Transverse colon (tissue), 4 donors: ENCODE measurements around the gene PLEKHA1. TPM values are rescaled to one million over a fixed set of nuclear protein-coding genes. Genes with fewer than 3 reads are reported as not detected.

ENCODE experiments used
- DNase-seq: peaks from one replicate; pipeline ENCODE4 v3.0.0-alpha.2; 2019
- H3K27ac ChIP-seq, 4 donors: fragments of 200-600 bp; sonication (generic); 2 replicates each; pipeline ENCODE4 v1.5.1; 2016 to 2018; ENCODE audit warnings: inconsistent platforms in 4 of 4
- H3K27me3 ChIP-seq: fragments of 200-600 bp; sonication (generic); 2 replicates; pipeline ENCODE4 v1.5.1; 2017; ENCODE audit warnings: inconsistent platforms
- H3K36me3 ChIP-seq, 4 donors: fragments of 200-600 bp; sonication (generic); 2 replicates each; pipeline ENCODE4 v1.5.1; 2017 to 2019; ENCODE audit warnings: inconsistent platforms in 4 of 4
- H3K4me1 ChIP-seq, 4 donors: fragments of 200-600 bp; sonication (generic); 2 replicates each; pipeline ENCODE4 v1.5.1; 2017 to 2020; ENCODE audit warnings: inconsistent platforms in 4 of 4
- H3K4me3 ChIP-seq, 4 donors: fragments of 200-600 bp; sonication (generic); 1 replicate in 1 of 4; 2 replicates in 3 of 4; pipeline versions ENCODE4 v1.5.1 to v1.6.1; 2017 to 2019; ENCODE audit warnings: inconsistent platforms in 4 of 4
- H3K9me3 ChIP-seq, 2 donors: fragments of 200-600 bp; sonication (generic); 2 replicates each; pipeline ENCODE4 v1.5.1; 2017 to 2019; ENCODE audit warnings: inconsistent platforms in 2 of 2
- CTCF ChIP-seq, 5 experiments: fragments of 200-600 bp in 3 of 5; fragments of 450-650 bp in 2 of 5; sonication (generic) in 3 of 5; IDR thresholded peaks; 1 replicate in 2 of 5; 2 replicates in 3 of 5; pipeline ENCODE4 v1.5.1; 2016 to 2017; ENCODE audit warnings: antibody characterized with exemption in 5 of 5, inconsistent platforms in 3 of 5, mild to moderate bottlenecking in 2 of 5, moderate library complexity in 1 of 5
- EP300 ChIP-seq: sonication (generic); formaldehyde crosslinking; IDR thresholded peaks from one replicate; pipeline ENCODE4 v1.6.1; 2017; ENCODE audit warnings: antibody characterized with exemption, low read depth
- POLR2A ChIP-seq: fragments of 450-650 bp; IDR thresholded peaks from one replicate; pipeline ENCODE4 v1.6.1; 2016; ENCODE audit warnings: antibody characterized with exemption, mild to moderate bottlenecking, moderate library complexity
- POLR2AphosphoS5 ChIP-seq, 3 donors: sonication (generic); formaldehyde crosslinking; IDR thresholded peaks; one replicate each; pipeline ENCODE4 v1.6.1; 2016; ENCODE audit warnings: antibody characterized with exemption in 3 of 3
- WGBS, 2 donors: methylation state at CpG; one replicate each; pipeline ENCODE4 v1.1.5; 2018; ENCODE audit warnings: low coverage in 1 of 2; 5-methylcytosine and 5-hydroxymethylcytosine counted together
- in situ Hi-C, 4 donors: fragments of 200-750 bp; cut with MboI; loops; one replicate each; pipeline versions ENCODE4 v1.15.0 to v1.15.1; 2017; ENCODE audit warnings: low sequenced_read_pairs in 3 of 4, low pct_ligation_motif_present in 1 of 4, low pct_unique_long_range_greater_than_20kb in 1 of 4
- intact Hi-C: fragments of 100-400 bp; cut with DNase I; formaldehyde crosslinking; loops from one replicate; pipeline ENCODE4 v1.15.1; 2023; ENCODE audit warnings: low total_unique reads
- total RNA-seq, 4 donors: library from RNA; depleted of rRNA; stranded (reverse); fragments of >200 nt; gene quantifications; one replicate each; pipeline ENCODE4 v1.1.0, GENCODE V29; 2016

Gene PLEKHA1
- total RNA-seq, 4 donors from 2014 or later, result 10.7 to 40.3 (median 28.9) TPM

GRCh38 chr10:122464250-122464510, 89.7 kb downstream of the PLEKHA1 start:
- Histone ChIP-seq H3K4me1 (peaks cover 0 to 29% (median 19%) of the 10 kb centered on the region in 4 donors), H3K36me3 (no peaks in the 10 kb centered on the region), H3K9me3 (no peaks in the 10 kb centered on the region), H3K4me3 (no peak overlapping the region), H3K27me3 (peaks cover 58% of the 10 kb centered on the region), H3K27ac (no peak overlapping the region)
- no peak for DNase-seq
- in situ Hi-C loops, result no loop called here
- TF ChIP-seq POLR2AphosphoS5 (IDR thresholded peaks at IDR 0.05), result no peak
- 78% methylated on average over 4 of the region's 4 CpGs; no CpG with 5 or more reads in 1 of the 2 donors for WGBS, 2 donors
- intact Hi-C loops, result no loop called here

DNA sequence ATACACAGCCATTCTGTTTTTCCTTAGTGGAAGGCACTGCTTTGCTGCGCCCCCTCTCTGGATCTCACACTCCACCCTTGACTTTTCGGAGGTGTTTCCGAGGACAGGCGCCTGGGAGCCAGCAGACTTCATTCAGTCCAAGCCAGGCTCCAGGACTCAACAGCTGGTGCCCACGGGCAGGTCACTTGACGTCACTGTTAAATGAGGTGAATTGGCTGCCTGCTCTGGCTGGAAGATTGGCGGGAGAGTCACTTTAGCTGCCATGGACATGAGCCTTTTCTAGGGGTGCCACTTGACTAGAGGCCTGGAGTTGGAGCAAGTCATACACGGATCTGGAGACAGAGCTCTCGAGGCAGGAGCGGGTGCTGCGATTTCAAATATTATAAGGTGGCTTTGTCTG, 90.1 kb downstream of the PLEKHA1 start:
- peaks cover 54% of the 10 kb centered on the region for H3K27me3 ChIP-seq
- WGBS, 2 donors, result 85% methylated on average over 11 of the region's 11 CpGs; no CpG with 5 or more reads in 1 of the 2 donors
- no peaks in the 10 kb centered on the region for H3K36me3 ChIP-seq
- no peaks in the 10 kb centered on the region for H3K9me3 ChIP-seq
- H3K4me1 ChIP-seq, result peaks cover 3 to 33% (median 19%) of the 10 kb centered on the region in 4 donors
- intact Hi-C loops (no loop called here), in situ Hi-C loops (no loop called here)
- TF ChIP-seq CTCF (IDR thresholded peaks at IDR 0.05) (no peak), POLR2A (no peak), EP300 (no peak), POLR2AphosphoS5 (IDR thresholded peaks at IDR 0.05) (no peak)
- no peak overlapping the region for H3K27ac ChIP-seq
- no peak for DNase-seq
- no peak overlapping the region for H3K4me3 ChIP-seq

DNA sequence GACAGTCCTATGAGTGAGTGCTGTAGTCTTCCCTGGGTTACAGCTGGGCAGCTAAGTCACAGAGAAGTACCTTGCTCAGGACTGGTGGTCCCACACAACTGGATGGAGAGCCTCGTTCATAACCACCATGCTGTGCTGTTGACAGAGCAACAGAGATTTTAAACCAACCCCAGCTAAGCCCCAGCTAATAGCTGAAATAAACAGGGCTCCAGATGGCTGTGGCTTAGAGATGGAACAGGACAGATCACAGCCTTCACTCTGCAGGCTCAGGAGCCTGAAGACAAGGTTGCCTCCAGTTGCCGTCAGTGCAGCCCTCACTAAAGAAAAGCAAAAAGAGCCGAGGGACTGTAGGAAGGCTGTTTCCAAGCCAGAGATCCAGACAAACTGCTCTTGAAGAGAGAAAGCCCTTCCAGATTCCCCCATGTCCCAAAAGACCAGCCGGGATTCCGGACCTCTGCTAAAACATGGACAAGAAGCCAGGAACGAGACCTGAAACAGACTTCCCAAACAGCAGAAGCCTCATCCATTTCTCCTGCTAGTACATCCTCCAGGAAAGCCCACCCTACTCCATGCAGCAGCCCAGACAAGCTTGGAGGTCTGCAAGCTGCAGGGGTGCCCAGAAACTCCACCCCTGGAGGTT, 91.0 kb downstream of the PLEKHA1 start:
- no peaks in the 10 kb centered on the region for H3K36me3 ChIP-seq
- 40 to 74% methylated on average over 1 to 6 of the region's 6 CpGs for WGBS, 2 donors
- peaks cover 4 to 34% (median 17%) of the 10 kb centered on the region in 4 donors for H3K4me1 ChIP-seq
- TF ChIP-seq POLR2AphosphoS5 (IDR thresholded peaks at IDR 0.05) (no peak), CTCF (IDR thresholded peaks at IDR 0.05) (no peak), EP300 (no peak), POLR2A (no peak)
- H3K27me3 ChIP-seq, result peaks cover 45% of the 10 kb centered on the region
- intact Hi-C loops (no loop called here), in situ Hi-C loops (no loop called here)
- H3K27ac ChIP-seq, result no peak overlapping the region
- no peak for DNase-seq
- H3K9me3 ChIP-seq, result no peaks in the 10 kb centered on the region
- no peak overlapping the region for H3K4me3 ChIP-seq

GRCh38 chr10:122466951-122467381, 92.5 kb downstream of the PLEKHA1 start:
- H3K27ac ChIP-seq, result no peak overlapping the region
- intact Hi-C loops, result no loop called here

More at GRCh38 chr10:122466951-122467381, 92.5 kb downstream of the PLEKHA1 start:
- H3K4me1 ChIP-seq, result peaks cover 4 to 26% (median 11%) of the 10 kb centered on the region in 4 donors
- H3K36me3 ChIP-seq, result no peaks in the 10 kb centered on the region
- no peak for DNase-seq
- in situ Hi-C loops, result no loop called here
- H3K4me3 ChIP-seq, result no peak overlapping the region
- peaks cover 36% of the 10 kb centered on the region for H3K27me3 ChIP-seq
- no peak for TF ChIP-seq POLR2AphosphoS5 (IDR thresholded peaks at IDR 0.05)
- no peak for TF ChIP-seq EP300
- no peak for TF ChIP-seq POLR2A
- no peak for TF ChIP-seq CTCF (IDR thresholded peaks at IDR 0.05)
- H3K9me3 ChIP-seq, result no peaks in the 10 kb centered on the region
- WGBS, 2 donors, result 70 to 80% methylated on average over 1 to 8 of the region's 8 CpGs
